ENCODE data around the gene ENAH. TPM values are rescaled to one million over a fixed set of nuclear protein-coding genes. Genes with fewer than 3 reads are reported as not detected.
A peak's percentile ranks its signal among the peaks of the same experiment; 100 is the strongest.

Gene ENAH
- polyA plus RNA-seq, 1 of the 3 experiments (the other 2 are of a cell fraction): 48.9 TPM

DNA sequence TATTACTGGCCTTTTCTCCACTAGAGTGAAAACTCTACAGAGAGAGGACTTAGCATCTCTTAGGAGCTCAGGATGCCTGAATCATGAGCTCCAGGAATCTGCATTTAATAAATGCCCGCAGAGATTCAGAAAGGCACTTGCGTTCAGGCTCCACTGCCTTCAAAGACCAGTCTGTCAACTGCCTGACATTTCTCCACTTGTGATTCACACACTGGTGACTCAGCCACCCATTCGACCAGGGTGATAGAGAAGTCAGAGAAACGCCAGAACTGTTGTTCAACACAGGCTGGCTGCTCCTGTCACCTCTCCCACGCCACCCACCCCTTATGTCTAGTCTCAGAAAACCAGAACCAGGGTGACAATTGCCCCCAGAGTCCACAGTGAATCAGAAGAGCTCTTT is 198.2 kb downstream of the ENAH start:
- Histone ChIP-seq H3K36me3 (replicated peaks in 1 of 2; ENCODE audit: control insufficient read depth in 1 of 2, insufficient read depth in 2 of 2, low read length in 1 of 2) (no peaks in the 10 kb centered on the region), H3K9me2 (no peaks in the 10 kb centered on the region), H3K27me3 (ENCODE audit: insufficient read depth) (no peaks in the 10 kb centered on the region), H3K4me1 (ENCODE audit: control insufficient read depth in 1 of 2, insufficient read depth in 2 of 2, low read depth in 1 of 2, low read length in 1 of 2) (peaks cover 4 to 13% of the 10 kb centered on the region in 2 experiments; a peak in 2 of 4 replicates), H3K9me3 (no peaks in the 10 kb centered on the region), H3F3A (replicated peaks; ENCODE audit: insufficient read depth) (peaks cover 23% of the 10 kb centered on the region), H3K4me3 (ENCODE audit: low read depth in 2 of 2, low read length in 1 of 2) (no peak overlapping the region), H3K9ac (no peak overlapping the region), H3K4me2 (peak overlapping the region; percentile 41; the same call in 1 of the 2 replicates), H4K20me1 (ENCODE audit: insufficient read depth) (no peaks in the 10 kb centered on the region), H3K27ac (ENCODE audit: low read depth in 2 of 2, low read length in 1 of 2) (peak overlapping the region in 1 of 2 experiments; percentile 46; a peak in 2 of 4 replicates), H2AFZ (ENCODE audit: low read depth) (no peak overlapping the region; the same call in 1 of the 2 replicates), H3K79me2 (ENCODE audit: insufficient read depth) (no peaks in the 10 kb centered on the region)
- TF ChIP-seq SIN3A (IDR thresholded peaks at IDR 0.05; ENCODE audit: borderline replicate concordance, low read depth, low read length) (peak; percentile 81; the same call in 1 of the 2 replicates), POLR2AphosphoS5 (IDR thresholded peaks at IDR 0.05; ENCODE audit: low read depth, low read length) (peak; percentile 27; the same call in 1 of the 2 replicates), GATA2 (CRISPR knock-in tag; IDR thresholded peaks at IDR 0.05) (no peak), FOSL2 (IDR thresholded peaks at IDR 0.05; ENCODE audit: borderline replicate concordance, low read depth) (peak; percentile 93), TCF12 (IDR thresholded peaks at IDR 0.05) (peak; percentile 62), JUND (IDR thresholded peaks at IDR 0.05) (peak; percentile 74), PBX3 (IDR thresholded peaks at IDR 0.05) (peak; percentile 90)
- TF ChIP-seq, protein P1, sequence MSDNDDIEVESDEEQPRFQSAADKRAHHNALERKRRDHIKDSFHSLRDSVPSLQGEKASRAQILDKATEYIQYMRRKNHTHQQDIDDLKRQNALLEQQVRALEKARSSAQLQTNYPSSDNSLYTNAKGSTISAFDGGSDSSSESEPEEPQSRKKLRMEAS (IDR thresholded peaks at IDR 0.05; ENCODE audit: low read depth): 0 out of 2 replicates have a peak, but pooled peaks have one; percentile 33
- TF ChIP-seq, protein P2, sequence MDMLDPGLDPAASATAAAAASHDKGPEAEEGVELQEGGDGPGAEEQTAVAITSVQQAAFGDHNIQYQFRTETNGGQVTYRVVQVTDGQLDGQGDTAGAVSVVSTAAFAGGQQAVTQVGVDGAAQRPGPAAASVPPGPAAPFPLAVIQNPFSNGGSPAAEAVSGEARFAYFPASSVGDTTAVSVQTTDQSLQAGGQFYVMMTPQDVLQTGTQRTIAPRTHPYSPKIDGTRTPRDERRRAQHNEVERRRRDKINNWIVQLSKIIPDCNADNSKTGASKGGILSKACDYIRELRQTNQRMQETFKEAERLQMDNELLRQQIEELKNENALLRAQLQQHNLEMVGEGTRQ (IDR thresholded peaks at IDR 0.05; ENCODE audit: borderline replicate concordance, low read depth, low read length): no peak
- no peak for DNase-seq
- ChIA-PET POLR2A (no interaction called here), CTCF (interaction anchor here (0.7 to 1.3 kb wide), 6 partner anchors 15 to 521 kb away, joined by 3 to 13 read pairs (median 4); no protein-coding TSS in a partner anchor)
- WGBS (ENCODE audit: low lambda C conversion rate): 14% methylated on average over 5 of the region's 5 CpGs

DNA sequence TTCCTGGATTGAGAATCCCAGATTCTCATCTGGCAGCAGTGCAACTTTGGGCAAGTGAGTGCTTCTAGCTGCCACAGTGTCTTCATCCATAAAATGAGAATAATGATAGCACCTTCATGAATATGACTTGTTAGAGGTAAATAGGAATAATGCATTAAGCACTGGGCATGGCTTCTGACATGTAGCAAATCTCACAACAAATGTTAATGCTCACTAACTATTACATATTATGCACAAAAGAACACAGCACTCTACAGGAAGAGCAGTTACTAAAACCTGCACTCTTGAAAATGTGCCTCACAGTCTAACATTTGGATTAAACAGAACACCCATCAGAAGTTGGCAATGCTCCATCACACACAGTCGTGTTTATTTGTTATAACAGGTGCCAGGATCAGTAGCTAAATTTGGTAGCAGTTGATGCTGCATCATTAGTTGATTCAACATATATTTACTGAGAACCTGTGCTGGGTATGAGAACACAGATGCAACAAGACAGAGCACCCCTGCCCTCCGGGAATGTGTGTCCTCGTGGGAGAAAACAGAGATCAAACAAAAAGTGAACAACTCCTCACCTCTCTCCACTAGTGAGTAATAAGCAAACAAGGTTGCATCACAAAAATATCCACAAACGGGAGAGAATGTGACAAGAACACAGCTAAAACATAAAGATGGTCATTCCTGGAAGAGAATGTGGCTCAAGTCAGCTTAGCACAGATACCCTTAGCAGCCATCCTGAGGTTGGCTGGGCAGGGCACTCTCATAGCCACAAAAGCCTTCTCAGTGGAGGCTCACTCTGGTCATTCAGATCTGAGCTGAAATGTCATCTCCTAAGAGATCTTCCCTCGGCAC is 198.9 kb downstream of the ENAH start:
- H3K9me3 ChIP-seq: no peaks in the 10 kb centered on the region
- H4K20me1 ChIP-seq (ENCODE audit: insufficient read depth): no peaks in the 10 kb centered on the region
- peak overlapping the region in 1 of 2 experiments; percentile 46; a peak in 2 of 4 replicates for H3K27ac ChIP-seq (ENCODE audit: low read depth in 2 of 2, low read length in 1 of 2)
- H3K4me2 ChIP-seq: peak overlapping the region; percentile 41; the same call in 1 of the 2 replicates
- no peak overlapping the region for H2AFZ ChIP-seq (ENCODE audit: low read depth)
- 69% methylated on average over 5 of the region's 5 CpGs for WGBS (ENCODE audit: low lambda C conversion rate)
- no peaks in the 10 kb centered on the region for H3K27me3 ChIP-seq (ENCODE audit: insufficient read depth)
- peaks cover 4 to 13% of the 10 kb centered on the region in 2 experiments; a peak in 2 of 4 replicates for H3K4me1 ChIP-seq (ENCODE audit: control insufficient read depth in 1 of 2, insufficient read depth in 2 of 2, low read depth in 1 of 2, low read length in 1 of 2)
- H3K4me3 ChIP-seq (ENCODE audit: low read depth in 2 of 2, low read length in 1 of 2): no peak overlapping the region
- H3K79me2 ChIP-seq (ENCODE audit: insufficient read depth): no peaks in the 10 kb centered on the region
- no peak for DNase-seq
- H3F3A ChIP-seq (replicated peaks; ENCODE audit: insufficient read depth): peaks cover 23% of the 10 kb centered on the region
- H3K9me2 ChIP-seq: no peaks in the 10 kb centered on the region
- POLR2A ChIA-PET: no interaction called here
- TF ChIP-seq REST (IDR thresholded peaks at IDR 0.05; ENCODE audit: low read depth, low read length) (no peak), RXRA (IDR thresholded peaks at IDR 0.05; ENCODE audit: borderline replicate concordance, low read depth) (no peak), FOXM1 (IDR thresholded peaks at IDR 0.05; ENCODE audit: low read depth) (no peak), RCOR1 (IDR thresholded peaks at IDR 0.05; ENCODE audit: low read length) (no peak), GATA2 (CRISPR knock-in tag; IDR thresholded peaks at IDR 0.05) (no peak), GABPA (IDR thresholded peaks at IDR 0.05; ENCODE audit: low read depth) (no peak), TCF12 (IDR thresholded peaks at IDR 0.05) (no peak), EP300 (IDR thresholded peaks at IDR 0.05; ENCODE audit: borderline replicate concordance in 1 of 2, low read depth in 1 of 2, low read length in 1 of 2) (no peak), POLR2AphosphoS5 (IDR thresholded peaks at IDR 0.05; ENCODE audit: low read depth, low read length) (no peak), JUND (IDR thresholded peaks at IDR 0.05) (no peak), NRF1 (IDR thresholded peaks at IDR 0.05; ENCODE audit: low read depth, low read length) (no peak)
- TF ChIP-seq, protein P3, sequence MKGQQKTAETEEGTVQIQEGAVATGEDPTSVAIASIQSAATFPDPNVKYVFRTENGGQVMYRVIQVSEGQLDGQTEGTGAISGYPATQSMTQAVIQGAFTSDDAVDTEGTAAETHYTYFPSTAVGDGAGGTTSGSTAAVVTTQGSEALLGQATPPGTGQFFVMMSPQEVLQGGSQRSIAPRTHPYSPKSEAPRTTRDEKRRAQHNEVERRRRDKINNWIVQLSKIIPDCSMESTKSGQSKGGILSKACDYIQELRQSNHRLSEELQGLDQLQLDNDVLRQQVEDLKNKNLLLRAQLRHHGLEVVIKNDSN (IDR thresholded peaks at IDR 0.05; ENCODE audit: borderline replicate concordance, low read depth): no peak
- TF ChIP-seq, protein P2 (IDR thresholded peaks at IDR 0.05; ENCODE audit: borderline replicate concordance, low read depth, low read length): no peak
- no peak overlapping the region for H3K9ac ChIP-seq
- H3K36me3 ChIP-seq (replicated peaks in 1 of 2; ENCODE audit: control insufficient read depth in 1 of 2, insufficient read depth in 2 of 2, low read length in 1 of 2): no peaks in the 10 kb centered on the region
- CTCF ChIA-PET: interaction anchor here (0.7 to 1.3 kb wide), 6 partner anchors 16 to 521 kb away, joined by 3 to 13 read pairs (median 4); no protein-coding TSS in a partner anchor
